AG09309 (cell line): ENCODE results near the gene NTN5.
"Not testable (repeated sequence)": the region's sequence is repeated elsewhere in the genome, so short reads cannot be mapped to it uniquely, and the experiment has no call there.

ENCODE experiments used
- DNase-seq: peaks from one replicate; pipeline ENCODE4 v3.0.0-alpha.2; 2010; ENCODE audit warnings: low read depth
- H3K4me3 ChIP-seq: 2 replicates; pipeline ENCODE4 v1.5.1; 2011; ENCODE audit warnings: mild to moderate bottlenecking, low read depth, low read length, moderate library complexity; ENCODE audit not compliant: control insufficient read depth
- TF ChIP-seq, protein P1 (sequence below): IDR thresholded peaks from 2 replicates; pipeline ENCODE4 v1.5.1; 2011; ENCODE audit warnings: mild to moderate bottlenecking, low read depth, low read length, inconsistent platforms; ENCODE audit not compliant: insufficient read depth, control insufficient read depth; ENCODE audit errors: missing control alignments

Gene NTN5

DNA sequence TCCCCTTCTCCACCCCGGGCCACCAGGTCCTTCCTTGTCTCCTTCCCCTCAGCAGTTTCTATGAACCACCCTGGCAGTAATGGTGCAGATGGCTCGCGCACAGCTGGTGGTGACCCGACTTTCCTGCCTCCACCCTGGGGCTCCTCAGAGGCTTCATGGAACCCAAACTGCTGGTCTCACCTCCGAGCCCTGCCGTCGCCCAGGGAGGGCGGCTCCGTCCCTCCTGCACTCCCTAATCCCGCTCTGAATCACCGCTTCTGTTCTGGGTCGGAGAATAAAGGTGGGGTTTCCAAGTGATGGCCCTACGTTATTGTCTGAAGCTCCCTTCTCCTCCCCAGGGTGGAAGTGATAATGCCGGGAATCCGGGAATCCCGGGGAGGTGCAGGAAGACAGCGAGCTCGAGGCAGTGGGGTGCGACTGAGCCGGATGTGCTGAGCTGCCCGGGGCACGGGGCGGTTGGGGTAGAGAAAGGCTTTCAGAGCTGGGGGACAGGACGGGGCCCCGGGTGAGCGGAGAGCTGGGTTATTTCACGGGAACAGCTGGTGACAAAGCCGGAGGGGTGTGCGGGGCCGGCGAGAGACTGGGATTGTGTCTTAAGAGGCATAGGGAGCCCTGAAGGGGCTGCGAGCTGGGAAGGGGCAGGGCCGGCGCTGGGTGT is 23.7 kb upstream of the NTN5 start:
- TF ChIP-seq, protein P1, sequence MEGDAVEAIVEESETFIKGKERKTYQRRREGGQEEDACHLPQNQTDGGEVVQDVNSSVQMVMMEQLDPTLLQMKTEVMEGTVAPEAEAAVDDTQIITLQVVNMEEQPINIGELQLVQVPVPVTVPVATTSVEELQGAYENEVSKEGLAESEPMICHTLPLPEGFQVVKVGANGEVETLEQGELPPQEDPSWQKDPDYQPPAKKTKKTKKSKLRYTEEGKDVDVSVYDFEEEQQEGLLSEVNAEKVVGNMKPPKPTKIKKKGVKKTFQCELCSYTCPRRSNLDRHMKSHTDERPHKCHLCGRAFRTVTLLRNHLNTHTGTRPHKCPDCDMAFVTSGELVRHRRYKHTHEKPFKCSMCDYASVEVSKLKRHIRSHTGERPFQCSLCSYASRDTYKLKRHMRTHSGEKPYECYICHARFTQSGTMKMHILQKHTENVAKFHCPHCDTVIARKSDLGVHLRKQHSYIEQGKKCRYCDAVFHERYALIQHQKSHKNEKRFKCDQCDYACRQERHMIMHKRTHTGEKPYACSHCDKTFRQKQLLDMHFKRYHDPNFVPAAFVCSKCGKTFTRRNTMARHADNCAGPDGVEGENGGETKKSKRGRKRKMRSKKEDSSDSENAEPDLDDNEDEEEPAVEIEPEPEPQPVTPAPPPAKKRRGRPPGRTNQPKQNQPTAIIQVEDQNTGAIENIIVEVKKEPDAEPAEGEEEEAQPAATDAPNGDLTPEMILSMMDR = no peak
- no peak for DNase-seq
- no peak overlapping the region for H3K4me3 ChIP-seq

DNA sequence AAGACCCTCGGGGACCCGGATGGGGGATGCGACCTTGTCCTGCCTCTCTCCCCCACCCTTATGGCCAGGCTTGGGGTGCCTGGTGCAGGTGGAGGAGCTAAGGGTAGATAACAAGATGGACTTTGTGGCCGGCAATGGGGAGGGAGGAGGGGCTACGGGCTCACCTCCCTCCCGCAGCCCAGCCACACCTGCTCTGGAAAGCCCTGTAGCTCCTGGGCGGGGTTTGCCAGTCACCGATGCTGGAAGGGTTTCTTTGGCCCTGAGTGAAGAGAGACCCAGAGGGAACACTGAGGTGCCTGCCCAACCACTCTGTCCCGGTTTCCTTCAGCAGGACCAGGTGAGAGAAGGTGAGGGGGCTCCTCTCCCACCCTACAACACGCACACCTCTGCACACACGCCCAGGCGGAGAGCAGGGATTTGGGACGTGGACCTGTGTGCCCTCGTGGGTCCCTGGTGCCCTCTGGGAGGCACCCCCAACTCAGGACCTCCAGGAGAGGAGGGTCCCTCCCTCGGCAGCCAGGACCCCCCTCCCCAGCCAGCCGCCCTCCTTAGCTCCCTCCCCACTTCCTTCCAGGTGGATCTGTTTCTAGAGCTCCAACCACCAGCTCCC is 23.0 kb upstream of the NTN5 start, which contains the start of gene FUT2:
Gene FUT2, plus strand, starts transcription at position 229 of the 610 bp plus-strand sequence. CDS start 6,986 bp downstream, outside the sequence.
- H3K4me3 ChIP-seq = no peak within 1 kb of the TSS
- TF ChIP-seq, protein P1 = no peak
- DNase-seq = no peak

DNA sequence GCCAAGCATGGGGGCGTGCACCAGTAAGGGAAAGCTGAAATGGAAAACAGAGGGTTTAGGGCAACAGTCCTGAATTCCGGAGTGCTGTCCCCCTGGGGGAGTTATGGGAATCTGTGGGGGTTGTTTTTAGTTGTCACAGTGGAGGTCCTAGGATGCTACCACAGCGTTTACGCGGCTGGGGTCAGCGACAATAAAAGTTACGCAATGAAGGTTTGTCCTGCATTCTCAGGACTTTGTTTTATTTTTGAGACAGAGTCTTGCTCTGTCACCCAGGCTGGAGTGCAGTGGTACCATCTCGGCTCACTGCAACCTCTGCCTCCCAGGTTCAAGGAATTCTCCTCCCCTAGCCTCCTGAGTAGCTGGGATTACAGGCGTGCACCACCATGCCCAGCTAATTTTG is 20.8 kb upstream of the NTN5 start:
- H3K4me3 ChIP-seq, DNase-seq: not testable (repeated sequence)

DNA sequence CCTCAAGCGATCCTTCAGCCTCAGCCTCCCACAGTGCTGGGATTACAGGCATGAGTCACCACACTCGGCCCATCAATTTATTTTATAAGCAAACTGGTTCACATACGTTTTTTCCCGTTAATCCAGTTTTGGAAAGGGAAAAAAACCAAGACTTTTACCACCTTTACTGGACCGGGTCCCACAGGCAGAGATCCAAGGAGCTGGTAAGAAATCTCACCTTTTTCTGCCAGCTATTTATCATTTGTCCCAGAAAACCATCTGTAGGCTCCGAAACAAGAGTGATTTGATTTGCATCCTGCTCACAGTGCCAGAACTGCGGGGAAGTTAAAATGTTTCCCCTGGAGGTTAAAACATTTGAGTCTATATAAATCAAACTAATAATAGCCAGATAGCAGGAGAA is 16.6 kb upstream of the NTN5 start:
- TF ChIP-seq, protein P1 = no peak
- DNase-seq = no peak
- H3K4me3 ChIP-seq = no peak overlapping the region

DNA sequence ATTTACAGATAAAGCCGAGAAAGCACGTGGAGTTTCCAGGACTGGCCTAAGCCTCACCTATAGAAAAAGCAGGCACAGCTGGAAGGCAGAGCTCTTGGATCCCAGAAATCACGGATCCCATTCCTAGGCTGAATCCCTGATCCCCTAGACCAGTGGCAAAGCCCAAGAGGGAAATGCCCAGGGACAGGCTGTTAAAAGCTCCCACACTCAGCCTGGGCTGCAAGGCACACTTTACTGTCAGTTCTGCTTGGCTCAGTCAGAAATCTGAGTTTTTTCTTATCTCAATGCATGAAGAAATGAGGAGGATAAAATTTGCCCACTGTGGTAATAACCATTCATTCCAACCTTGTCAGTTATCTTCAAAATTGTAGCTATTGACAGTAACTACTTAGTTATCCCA is 15.0 kb upstream of the NTN5 start:
- TF ChIP-seq, protein P1 = no peak
- DNase-seq = no peak

DNA sequence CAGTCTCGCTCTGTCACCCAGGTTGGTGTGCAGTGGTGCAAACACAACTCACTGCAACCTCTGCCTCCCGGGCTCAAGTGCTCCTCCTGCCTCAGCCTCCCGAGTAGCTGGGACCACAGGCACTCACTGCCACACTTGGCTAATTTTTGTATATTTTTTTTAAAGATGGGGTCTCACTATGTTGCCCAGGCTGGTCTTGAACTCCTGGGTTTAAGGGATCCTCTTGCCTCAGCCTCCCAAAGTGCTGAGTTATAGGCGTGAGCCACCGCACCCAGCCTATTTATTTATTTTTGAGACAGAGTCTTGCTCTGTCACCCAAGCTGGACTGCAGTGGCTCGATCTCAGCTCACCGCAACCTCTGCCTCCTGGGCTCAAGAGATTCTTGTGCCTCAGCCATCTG is 13.8 kb upstream of the NTN5 start:
- DNase-seq, H3K4me3 ChIP-seq: not testable (repeated sequence)

More for the DNA sequence above, 15.0 kb upstream of the NTN5 start:
- no peak overlapping the region for H3K4me3 ChIP-seq

DNA sequence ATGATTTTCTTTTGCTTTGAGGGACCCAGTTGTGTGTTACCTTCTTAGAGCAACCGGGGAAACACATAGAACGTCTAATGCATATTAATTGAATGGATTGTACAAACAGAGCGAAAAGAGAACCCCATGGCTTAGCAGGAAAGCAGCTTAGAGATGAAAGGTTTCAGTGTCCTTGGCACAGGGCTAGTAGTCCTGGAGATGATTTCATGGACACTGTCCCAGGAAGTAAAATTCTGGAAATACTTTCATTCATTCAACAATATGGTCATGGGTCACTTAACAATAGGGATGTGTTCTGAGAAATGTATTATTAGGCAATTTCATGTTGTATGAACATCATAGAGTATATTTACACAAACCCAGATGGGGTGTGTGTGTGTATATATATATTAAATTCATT is 13.3 kb upstream of the NTN5 start:
- no peak for DNase-seq
- no peak overlapping the region for H3K4me3 ChIP-seq
- TF ChIP-seq, protein P1 = no peak

DNA sequence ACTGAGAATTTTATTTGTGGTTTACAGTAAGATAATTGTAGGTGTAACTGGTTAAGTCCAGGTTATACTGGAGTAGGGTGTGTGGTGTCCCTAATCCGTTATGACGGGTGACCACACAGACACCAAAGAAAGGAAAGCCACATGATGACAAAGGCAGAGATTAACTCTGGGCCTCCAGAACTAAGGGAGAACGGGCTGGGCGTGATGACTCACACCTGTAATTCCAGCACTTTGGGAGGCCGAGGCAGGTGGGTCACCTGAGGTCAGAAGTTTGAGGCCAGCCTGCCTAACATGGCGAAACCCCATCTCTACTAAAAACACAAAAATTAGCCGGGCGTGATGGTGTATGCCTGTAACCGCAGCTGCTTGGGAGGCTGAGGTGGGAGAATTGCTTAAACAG is 12.8 kb upstream of the NTN5 start:
- H3K4me3 ChIP-seq = no peak overlapping the region
- TF ChIP-seq, protein P1 = no peak
- no peak for DNase-seq
